ENCODE measurements around the gene RAB8B.

The RAB8B gene

GRCh38 chr15:63188926-63189871 is at the start of gene RAB8B:
TSS of gene RAB8B (plus strand) at chr15:63189606. CDS start at chr15:63189625, 19 bp downstream.
- peak; percentile 89 for DNase-seq

- no peak for DNase-seq
Measured at GRCh38 chr15:63140936-63141335, 48.5 kb upstream of the RAB8B start.

GRCh38 chr15:63145426-63145825 is 44.0 kb upstream of the RAB8B start:
- DNase-seq: no peak

- no peak for DNase-seq
Measured at GRCh38 chr15:63146684-63147083, 42.7 kb upstream of the RAB8B start.

- no peak for DNase-seq
Measured at GRCh38 chr15:63151665-63152064, 37.7 kb upstream of the RAB8B start.

- no peak for DNase-seq
Measured at GRCh38 chr15:63155486-63155885, 33.9 kb upstream of the RAB8B start.

- peak; percentile 1 for DNase-seq
Measured at GRCh38 chr15:63156086-63156710, 33.2 kb upstream of the RAB8B start.

- no peak for DNase-seq
Measured at GRCh38 chr15:63156755-63157117, 32.7 kb upstream of the RAB8B start.

GRCh38 chr15:63157118-63157843 is 32.1 kb upstream of the RAB8B start, which contains the start of gene RPS27L:
TSS of gene RPS27L (minus strand) at chr15:63157477. CDS start at chr15:63157405, 72 bp downstream.
- DNase-seq: peak; percentile 79

- DNase-seq: peak; percentile 13
Measured at GRCh38 chr15:63157891-63158431, 31.4 kb upstream of the RAB8B start.

- DNase-seq: no peak
Measured at GRCh38 chr15:63160638-63161037, 28.8 kb upstream of the RAB8B start.

GRCh38 chr15:63163217-63163616 is 26.2 kb upstream of the RAB8B start:
- no peak for DNase-seq

GRCh38 chr15:63165166-63165859 is 24.1 kb upstream of the RAB8B start:
- no peak for DNase-seq

GRCh38 chr15:63166219-63166618 is 23.2 kb upstream of the RAB8B start:
- no peak for DNase-seq

GRCh38 chr15:63169788-63170187 is 19.6 kb upstream of the RAB8B start:
- DNase-seq: no peak

GRCh38 chr15:63172376-63172775 is 17.0 kb upstream of the RAB8B start:
- no peak for DNase-seq

- no peak for DNase-seq
Measured at GRCh38 chr15:63172851-63173451, 16.5 kb upstream of the RAB8B start.

GRCh38 chr15:63176302-63176701 is 13.1 kb upstream of the RAB8B start:
- no peak for DNase-seq

- no peak for DNase-seq
Measured at GRCh38 chr15:63178034-63178433, 11.4 kb upstream of the RAB8B start.

- DNase-seq: no peak
Measured at GRCh38 chr15:63180746-63181145, 8.7 kb upstream of the RAB8B start.

GRCh38 chr15:63181648-63182047 is 7.8 kb upstream of the RAB8B start:
- no peak for DNase-seq

- DNase-seq: no peak
Measured at GRCh38 chr15:63185206-63185605, 4.2 kb upstream of the RAB8B start.
